GM19467 (cell line): ENCODE results near the gene CUTA.
"Not testable (repeated sequence)": the region's sequence is repeated elsewhere in the genome, so short reads cannot be mapped to it uniquely, and the experiment has no call there.

ENCODE experiments used
- ATAC-seq: cut with Tn5 transposase; IDR thresholded peaks from one replicate; pipeline ENCODE4 v1.9.1; 2021; ENCODE audit warnings: mild to moderate bottlenecking, moderate library complexity; ENCODE audit not compliant: unreplicated experiment

The CUTA gene

GRCh38 chr6:33407132-33407718 is 10.7 kb downstream of the CUTA start:
- no peak for ATAC-seq

- no peak for ATAC-seq
These were observed 11.8 kb downstream of the CUTA start for GRCh38 chr6:33406126-33406525.

GRCh38 chr6:33405386-33405940 is 12.4 kb downstream of the CUTA start:
- ATAC-seq: no peak

DNA sequence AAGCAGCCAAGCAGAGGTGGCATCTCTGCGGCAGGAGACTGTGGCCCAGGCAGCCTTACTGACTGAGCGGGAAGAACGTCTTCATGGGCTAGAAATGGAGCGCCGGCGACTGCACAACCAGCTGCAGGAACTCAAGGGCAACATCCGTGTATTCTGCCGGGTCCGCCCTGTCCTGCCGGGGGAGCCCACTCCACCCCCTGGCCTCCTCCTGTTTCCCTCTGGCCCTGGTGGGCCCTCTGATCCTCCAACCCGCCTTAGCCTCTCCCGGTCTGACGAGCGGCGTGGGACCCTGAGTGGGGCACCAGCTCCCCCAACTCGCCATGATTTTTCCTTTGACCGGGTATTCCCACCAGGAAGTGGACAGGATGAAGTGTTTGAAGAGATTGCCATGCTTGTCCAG is 13.0 kb downstream of the CUTA start:
- ATAC-seq: no peak

DNA sequence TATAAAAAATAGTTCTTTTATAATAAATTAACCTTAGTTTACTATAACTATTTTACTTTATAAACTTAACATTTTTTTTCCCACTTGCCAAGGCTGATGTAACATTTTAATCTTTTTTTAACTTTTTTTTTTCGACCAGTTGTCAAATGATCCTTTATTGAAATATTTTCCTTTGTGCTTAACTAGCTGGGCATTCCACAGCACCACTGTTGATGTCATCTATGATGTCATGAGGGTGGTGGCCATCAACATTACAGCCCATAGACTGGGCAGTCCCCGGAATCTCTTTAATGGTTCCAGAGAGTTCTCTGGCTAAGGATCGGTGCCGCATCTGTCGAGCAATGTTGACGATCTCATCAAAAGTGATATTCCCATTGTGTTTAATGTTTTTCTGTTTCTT is 18.0 kb downstream of the CUTA start:
- ATAC-seq: not testable (repeated sequence)

GRCh38 chr6:33398601-33399000 is 19.3 kb downstream of the CUTA start:
- not testable (repeated sequence) for ATAC-seq

GRCh38 chr6:33397541-33397940 is 20.4 kb downstream of the CUTA start:
- ATAC-seq: no peak

DNA sequence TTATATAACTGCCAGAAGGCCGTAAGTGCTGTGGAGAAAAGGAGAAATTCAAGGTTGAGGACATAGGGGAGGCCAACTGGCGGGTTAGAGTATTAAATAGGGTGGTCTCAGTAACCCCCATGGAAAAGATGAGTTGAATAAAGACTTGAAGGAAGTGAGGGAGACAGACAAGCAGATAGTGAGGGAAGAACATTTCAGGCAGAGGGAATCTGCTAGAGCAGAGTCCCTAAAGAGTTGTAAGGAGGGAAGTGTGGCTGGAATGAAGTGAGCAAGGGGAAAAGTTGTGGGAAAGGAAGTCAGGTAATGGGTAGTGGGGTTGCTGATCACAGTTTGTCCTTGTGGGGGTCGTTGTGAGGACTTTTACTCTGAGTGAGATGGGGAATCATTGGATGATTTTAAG is 24.9 kb downstream of the CUTA start:
- ATAC-seq: no peak

GRCh38 chr6:33392595-33392948 is 25.3 kb downstream of the CUTA start:
- no peak for ATAC-seq

GRCh38 chr6:33391922-33392594 is 25.8 kb downstream of the CUTA start:
- peak; percentile 4 for ATAC-seq

GRCh38 chr6:33391278-33391921 is 26.5 kb downstream of the CUTA start, which contains the start of gene KIFC1:
TSS of gene KIFC1 (plus strand) at chr6:33391823. CDS start at chr6:33391986, 163 bp downstream.
- ATAC-seq: peak; percentile 87

- ATAC-seq: no peak
These were observed 27.1 kb downstream of the CUTA start for GRCh38 chr6:33390767-33391277.

DNA sequence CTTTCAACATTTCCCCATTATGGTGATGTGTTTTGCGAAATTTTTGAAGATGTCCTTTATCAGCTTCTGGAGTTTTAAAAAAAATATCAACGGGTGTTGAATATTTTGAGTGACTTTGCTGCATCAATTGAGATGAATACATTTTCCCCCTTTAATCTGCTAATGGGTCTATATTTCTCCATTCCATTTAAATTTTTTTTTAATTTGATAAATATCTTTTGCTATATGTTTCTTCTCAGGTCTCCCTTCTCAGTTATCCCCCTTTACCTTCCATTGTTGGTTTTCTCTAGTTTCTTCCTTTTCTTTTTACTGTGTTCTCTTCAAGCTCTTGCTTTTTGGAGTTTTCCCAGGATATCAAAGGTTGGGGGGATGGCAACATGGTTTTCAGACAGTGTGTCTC is 27.7 kb downstream of the CUTA start:
- no peak for ATAC-seq

- ATAC-seq: no peak
These were observed 33.3 kb downstream of the CUTA start for GRCh38 chr6:33384581-33385020.

- no peak for ATAC-seq
These were observed 34.3 kb downstream of the CUTA start for GRCh38 chr6:33383427-33384185.

DNA sequence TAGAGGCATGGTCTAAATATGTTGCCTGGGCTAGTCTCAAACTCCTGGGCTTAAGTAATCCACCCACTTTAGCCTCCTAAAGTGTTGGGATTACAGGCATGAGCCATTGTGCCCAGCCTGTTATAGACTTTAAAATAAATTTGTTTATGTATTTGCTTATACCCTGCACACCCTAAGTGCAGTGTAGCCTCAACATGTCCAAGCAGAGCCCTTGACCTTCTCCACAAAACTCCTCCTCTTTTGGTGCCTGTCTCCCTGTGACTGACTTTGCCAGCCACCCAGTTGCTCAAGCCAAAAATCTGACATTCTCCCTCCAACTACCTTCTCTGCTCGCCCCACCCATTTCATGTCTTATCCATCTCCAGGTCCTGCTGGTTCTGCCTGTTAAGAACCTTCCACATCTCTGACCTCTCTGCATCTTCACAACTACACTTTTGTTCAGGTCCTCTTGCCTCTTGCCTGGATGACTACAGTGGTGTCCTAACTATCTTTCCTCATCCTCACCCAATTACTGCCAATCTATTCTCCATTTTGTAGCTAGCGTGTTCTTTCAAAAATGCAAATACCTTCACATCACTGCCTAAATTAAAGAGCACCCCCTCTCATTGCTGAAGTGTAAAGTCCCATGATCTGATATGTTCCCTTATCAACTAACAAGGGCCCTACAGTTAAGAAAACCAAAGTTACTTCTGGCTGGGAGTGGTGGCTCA is 37.5 kb downstream of the CUTA start:
- no peak for ATAC-seq

DNA sequence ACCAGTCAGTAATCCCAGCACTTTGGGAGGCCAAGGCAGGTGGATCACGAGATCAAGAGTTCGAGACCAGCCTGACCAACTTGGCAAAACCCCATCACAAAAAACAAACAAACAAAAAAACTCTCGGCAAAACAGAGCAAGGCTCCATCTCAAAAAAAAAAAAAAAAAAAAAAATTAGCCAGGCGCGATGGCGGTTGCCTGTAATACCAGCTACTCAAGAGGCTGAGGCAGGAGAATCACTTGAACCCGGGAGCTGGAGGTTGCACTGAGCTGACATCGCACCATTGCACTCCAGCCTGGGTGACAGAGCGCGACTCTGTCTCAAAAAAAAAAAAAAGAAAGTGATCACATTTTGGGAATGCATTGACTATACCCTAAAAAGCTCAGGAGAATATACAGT is 38.7 kb downstream of the CUTA start:
- ATAC-seq: not testable (repeated sequence)

DNA sequence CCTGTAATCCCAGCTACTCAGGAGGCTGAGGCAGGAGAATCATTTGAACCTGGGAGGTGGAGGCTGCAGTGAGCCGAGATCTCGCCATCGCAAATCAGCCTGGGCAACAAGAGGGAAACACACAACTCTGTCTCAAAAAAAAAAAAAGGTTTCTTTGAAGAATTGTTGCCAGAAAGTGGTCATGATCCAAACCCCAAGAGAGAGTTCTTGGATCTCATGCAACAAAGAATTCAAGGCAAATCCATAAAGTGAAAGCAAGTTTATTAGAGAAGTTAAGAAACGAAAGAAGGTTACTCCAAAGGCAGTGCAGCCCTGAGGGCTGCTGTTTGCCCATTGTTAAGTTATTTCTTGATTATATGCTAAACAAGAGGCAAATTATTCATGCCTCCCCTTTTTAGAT is 40.7 kb downstream of the CUTA start:
- ATAC-seq: no peak

- no peak for ATAC-seq
These were observed 42.7 kb downstream of the CUTA start for GRCh38 chr6:33375143-33375671.
